ENCODE measurements around the gene FOXA3.

DNA sequence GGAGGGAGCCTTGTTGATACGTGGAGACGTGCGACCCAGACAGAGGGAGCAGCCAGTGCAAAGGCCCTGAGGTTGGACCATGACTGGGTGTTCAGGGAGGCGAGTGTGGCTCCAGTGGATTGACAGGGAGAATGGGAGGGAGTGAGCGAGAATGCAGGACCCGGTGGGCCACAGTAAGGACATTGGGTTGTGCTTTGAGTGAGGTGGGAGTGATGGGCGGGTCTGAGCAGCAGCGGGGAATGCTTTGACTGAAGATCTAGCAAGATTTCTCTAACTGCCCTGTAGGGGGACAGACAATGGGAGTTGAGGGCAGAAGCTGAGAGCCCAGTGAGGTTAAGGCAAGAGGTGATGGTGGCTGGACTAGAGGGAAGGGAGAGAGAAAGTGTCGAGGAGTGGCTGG is 58.2 kb downstream of the FOXA3 start:
- TF ChIP-seq, protein P1, sequence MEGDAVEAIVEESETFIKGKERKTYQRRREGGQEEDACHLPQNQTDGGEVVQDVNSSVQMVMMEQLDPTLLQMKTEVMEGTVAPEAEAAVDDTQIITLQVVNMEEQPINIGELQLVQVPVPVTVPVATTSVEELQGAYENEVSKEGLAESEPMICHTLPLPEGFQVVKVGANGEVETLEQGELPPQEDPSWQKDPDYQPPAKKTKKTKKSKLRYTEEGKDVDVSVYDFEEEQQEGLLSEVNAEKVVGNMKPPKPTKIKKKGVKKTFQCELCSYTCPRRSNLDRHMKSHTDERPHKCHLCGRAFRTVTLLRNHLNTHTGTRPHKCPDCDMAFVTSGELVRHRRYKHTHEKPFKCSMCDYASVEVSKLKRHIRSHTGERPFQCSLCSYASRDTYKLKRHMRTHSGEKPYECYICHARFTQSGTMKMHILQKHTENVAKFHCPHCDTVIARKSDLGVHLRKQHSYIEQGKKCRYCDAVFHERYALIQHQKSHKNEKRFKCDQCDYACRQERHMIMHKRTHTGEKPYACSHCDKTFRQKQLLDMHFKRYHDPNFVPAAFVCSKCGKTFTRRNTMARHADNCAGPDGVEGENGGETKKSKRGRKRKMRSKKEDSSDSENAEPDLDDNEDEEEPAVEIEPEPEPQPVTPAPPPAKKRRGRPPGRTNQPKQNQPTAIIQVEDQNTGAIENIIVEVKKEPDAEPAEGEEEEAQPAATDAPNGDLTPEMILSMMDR (IDR thresholded peaks at IDR 0.05) = no peak
- TF ChIP-seq POLR2AphosphoS5 (IDR thresholded peaks at IDR 0.05) (no peak), EP300 (IDR thresholded peaks at IDR 0.05) (no peak)
